ENCODE data around the gene DKKL1.

DKKL1 gene

GRCh38 chr19:49380391-49380790 lies 16.7 kb downstream of the DKKL1 start:
- Histone ChIP-seq H3K4me1 (ENCODE audit: control insufficient read depth in 5 of 5, insufficient read depth in 5 of 5, low read length in 5 of 5) (no peaks in the 10 kb centered on the region), H3K27ac (ENCODE audit: low read depth, low read length) (no peak overlapping the region), H3K9ac (ENCODE audit: low read length in 5 of 5) (no peak overlapping the region), H3K36me3 (ENCODE audit: control insufficient read depth in 5 of 5, insufficient read depth in 5 of 5, low read length in 5 of 5) (no peaks in the 10 kb centered on the region), H3K27me3 (ENCODE audit: control insufficient read depth in 5 of 5, insufficient read depth in 4 of 5, low read length in 5 of 5) (peaks cover 0 to 6% (median 2%) of the 10 kb centered on the region in 5 donors), H3K4me3 (ENCODE audit: low read depth in 1 of 5, low read length in 5 of 5) (no peak overlapping the region), H3K9me3 (ENCODE audit: control insufficient read depth in 5 of 5, low read length in 5 of 5) (peaks cover 4 to 9% (median 7%) of the 10 kb centered on the region in 5 donors)

- peaks cover 4 to 9% (median 7%) of the 10 kb centered on the region in 5 donors for H3K9me3 ChIP-seq (ENCODE audit: control insufficient read depth in 5 of 5, low read length in 5 of 5)
- no peaks in the 10 kb centered on the region for H3K27me3 ChIP-seq (ENCODE audit: control insufficient read depth in 5 of 5, insufficient read depth in 4 of 5, low read length in 5 of 5)
- no peak overlapping the region for H3K4me3 ChIP-seq (ENCODE audit: low read depth in 1 of 5, low read length in 5 of 5)
- no peaks in the 10 kb centered on the region for H3K4me1 ChIP-seq (ENCODE audit: control insufficient read depth in 5 of 5, insufficient read depth in 5 of 5, low read length in 5 of 5)
- H3K36me3 ChIP-seq (ENCODE audit: control insufficient read depth in 5 of 5, insufficient read depth in 5 of 5, low read length in 5 of 5), result no peaks in the 10 kb centered on the region
- no peak overlapping the region for H3K9ac ChIP-seq (ENCODE audit: low read length in 5 of 5)
- no peak overlapping the region for H3K27ac ChIP-seq (ENCODE audit: low read depth, low read length)
Measured at GRCh38 chr19:49382639-49383038, 19.0 kb downstream of the DKKL1 start.

- no peak overlapping the region for H3K9ac ChIP-seq (ENCODE audit: low read length in 5 of 5)
- H3K9me3 ChIP-seq (ENCODE audit: control insufficient read depth in 5 of 5, low read length in 5 of 5), result peaks cover 4 to 9% (median 7%) of the 10 kb centered on the region in 5 donors
- no peak overlapping the region for H3K27ac ChIP-seq (ENCODE audit: low read depth, low read length)
- no peaks in the 10 kb centered on the region for H3K36me3 ChIP-seq (ENCODE audit: control insufficient read depth in 5 of 5, insufficient read depth in 5 of 5, low read length in 5 of 5)
- no peak overlapping the region for H3K4me3 ChIP-seq (ENCODE audit: low read depth in 1 of 5, low read length in 5 of 5)
- peaks cover 0 to 3% (median 0%) of the 10 kb centered on the region in 5 donors for H3K27me3 ChIP-seq (ENCODE audit: control insufficient read depth in 5 of 5, insufficient read depth in 4 of 5, low read length in 5 of 5)
- H3K4me1 ChIP-seq (ENCODE audit: control insufficient read depth in 5 of 5, insufficient read depth in 5 of 5, low read length in 5 of 5), result peaks cover 0 to 2% (median 0%) of the 10 kb centered on the region in 5 donors
Measured at GRCh38 chr19:49383599-49383998, 19.9 kb downstream of the DKKL1 start.

- H3K4me1 ChIP-seq (ENCODE audit: control insufficient read depth in 5 of 5, insufficient read depth in 5 of 5, low read length in 5 of 5), result peaks cover 0 to 2% (median 0%) of the 10 kb centered on the region in 5 donors
- H3K27ac ChIP-seq (ENCODE audit: low read depth, low read length), result no peak within 1 kb of the TSS
- H3K4me3 ChIP-seq (ENCODE audit: low read depth in 1 of 5, low read length in 5 of 5), result peak within 1 kb of the TSS in 2 of 5 donors; percentile 11 to 45
Measured at GRCh38 chr19:49387936-49388372, 24.3 kb downstream of the DKKL1 start, which contains the start of gene KASH5. Gene KASH5 (plus strand): TSS chr19:49388249. CDS start chr19:49390884, 2,635 bp downstream.

GRCh38 chr19:49389406-49389805 lies 25.7 kb downstream of the DKKL1 start:
- Histone ChIP-seq H3K4me3 (ENCODE audit: low read depth in 1 of 5, low read length in 5 of 5) (no peak overlapping the region), H3K9me3 (ENCODE audit: control insufficient read depth in 5 of 5, low read length in 5 of 5) (no peaks in the 10 kb centered on the region), H3K27ac (ENCODE audit: low read depth, low read length) (no peak overlapping the region), H3K4me1 (ENCODE audit: control insufficient read depth in 5 of 5, insufficient read depth in 5 of 5, low read length in 5 of 5) (peaks cover 0 to 2% (median 0%) of the 10 kb centered on the region in 5 donors), H3K27me3 (ENCODE audit: control insufficient read depth in 5 of 5, insufficient read depth in 4 of 5, low read length in 5 of 5) (peaks cover 0 to 12% (median 8%) of the 10 kb centered on the region in 5 donors), H3K36me3 (ENCODE audit: control insufficient read depth in 5 of 5, insufficient read depth in 5 of 5, low read length in 5 of 5) (no peaks in the 10 kb centered on the region), H3K9ac (ENCODE audit: low read length in 5 of 5) (no peak overlapping the region)

More at GRCh38 chr19:49387936-49388372, 24.3 kb downstream of the DKKL1 start, which contains the start of gene KASH5:
- peaks cover 0 to under 1% (median 0%) of the 10 kb centered on the region in 5 donors for H3K9me3 ChIP-seq (ENCODE audit: control insufficient read depth in 5 of 5, low read length in 5 of 5)
- H3K36me3 ChIP-seq (ENCODE audit: control insufficient read depth in 5 of 5, insufficient read depth in 5 of 5, low read length in 5 of 5), result no peaks in the 10 kb centered on the region
- no peak within 1 kb of the TSS for H3K9ac ChIP-seq (ENCODE audit: low read length in 5 of 5)
- peaks cover 0 to 9% (median 4%) of the 10 kb centered on the region in 5 donors for H3K27me3 ChIP-seq (ENCODE audit: control insufficient read depth in 5 of 5, insufficient read depth in 4 of 5, low read length in 5 of 5)

- Histone ChIP-seq H3K27ac (ENCODE audit: low read depth, low read length) (no peak overlapping the region), H3K4me3 (ENCODE audit: low read depth in 1 of 5, low read length in 5 of 5) (no peak overlapping the region), H3K9ac (ENCODE audit: low read length in 5 of 5) (no peak overlapping the region), H3K36me3 (ENCODE audit: control insufficient read depth in 5 of 5, insufficient read depth in 5 of 5, low read length in 5 of 5) (no peaks in the 10 kb centered on the region), H3K9me3 (ENCODE audit: control insufficient read depth in 5 of 5, low read length in 5 of 5) (no peaks in the 10 kb centered on the region), H3K27me3 (ENCODE audit: control insufficient read depth in 5 of 5, insufficient read depth in 4 of 5, low read length in 5 of 5) (peaks cover 0 to 20% (median 9%) of the 10 kb centered on the region in 5 donors), H3K4me1 (ENCODE audit: control insufficient read depth in 5 of 5, insufficient read depth in 5 of 5, low read length in 5 of 5) (peaks cover 0 to 2% (median 0%) of the 10 kb centered on the region in 5 donors)
Measured at GRCh38 chr19:49390131-49390928, 26.7 kb downstream of the DKKL1 start.

GRCh38 chr19:49390929-49391359 lies 27.3 kb downstream of the DKKL1 start:
- no peak overlapping the region for H3K4me3 ChIP-seq (ENCODE audit: low read depth in 1 of 5, low read length in 5 of 5)

GRCh38 chr19:49391581-49392399 lies 28.1 kb downstream of the DKKL1 start:
- Histone ChIP-seq H3K36me3 (ENCODE audit: control insufficient read depth in 5 of 5, insufficient read depth in 5 of 5, low read length in 5 of 5) (no peaks in the 10 kb centered on the region), H3K27me3 (ENCODE audit: control insufficient read depth in 5 of 5, insufficient read depth in 4 of 5, low read length in 5 of 5) (peaks cover 0 to 24% (median 9%) of the 10 kb centered on the region in 5 donors), H3K4me3 (ENCODE audit: low read depth in 1 of 5, low read length in 5 of 5) (no peak overlapping the region), H3K27ac (ENCODE audit: low read depth, low read length) (no peak overlapping the region), H3K9me3 (ENCODE audit: control insufficient read depth in 5 of 5, low read length in 5 of 5) (no peaks in the 10 kb centered on the region), H3K9ac (ENCODE audit: low read length in 5 of 5) (no peak overlapping the region), H3K4me1 (ENCODE audit: control insufficient read depth in 5 of 5, insufficient read depth in 5 of 5, low read length in 5 of 5) (peaks cover 0 to 2% (median 0%) of the 10 kb centered on the region in 5 donors)

More at GRCh38 chr19:49390929-49391359, 27.3 kb downstream of the DKKL1 start:
- peaks cover 0 to 2% (median 0%) of the 10 kb centered on the region in 5 donors for H3K4me1 ChIP-seq (ENCODE audit: control insufficient read depth in 5 of 5, insufficient read depth in 5 of 5, low read length in 5 of 5)
- H3K9me3 ChIP-seq (ENCODE audit: control insufficient read depth in 5 of 5, low read length in 5 of 5), result no peaks in the 10 kb centered on the region
- no peak overlapping the region for H3K9ac ChIP-seq (ENCODE audit: low read length in 5 of 5)
- H3K36me3 ChIP-seq (ENCODE audit: control insufficient read depth in 5 of 5, insufficient read depth in 5 of 5, low read length in 5 of 5), result no peaks in the 10 kb centered on the region
- peaks cover 0 to 24% (median 9%) of the 10 kb centered on the region in 5 donors for H3K27me3 ChIP-seq (ENCODE audit: control insufficient read depth in 5 of 5, insufficient read depth in 4 of 5, low read length in 5 of 5)
- H3K27ac ChIP-seq (ENCODE audit: low read depth, low read length), result no peak overlapping the region

- Histone ChIP-seq H3K4me3 (ENCODE audit: low read depth in 1 of 5, low read length in 5 of 5) (no peak overlapping the region), H3K4me1 (ENCODE audit: control insufficient read depth in 5 of 5, insufficient read depth in 5 of 5, low read length in 5 of 5) (no peaks in the 10 kb centered on the region), H3K36me3 (ENCODE audit: control insufficient read depth in 5 of 5, insufficient read depth in 5 of 5, low read length in 5 of 5) (no peaks in the 10 kb centered on the region), H3K27ac (ENCODE audit: low read depth, low read length) (no peak overlapping the region), H3K9me3 (ENCODE audit: control insufficient read depth in 5 of 5, low read length in 5 of 5) (no peaks in the 10 kb centered on the region), H3K27me3 (ENCODE audit: control insufficient read depth in 5 of 5, insufficient read depth in 4 of 5, low read length in 5 of 5) (peaks cover 4 to 33% (median 11%) of the 10 kb centered on the region in 5 donors), H3K9ac (ENCODE audit: low read length in 5 of 5) (no peak overlapping the region)
Measured at GRCh38 chr19:49393881-49394280, 30.2 kb downstream of the DKKL1 start.
